HL-60 (cell line): ENCODE measurements around the gene SOX6.

Experiments
- CTCF ChIP-seq: IDR thresholded peaks from one replicate; pipeline ENCODE4 v1.5.1; 2011; ENCODE audit warnings: low read length, control low read depth, inconsistent platforms; ENCODE audit not compliant: insufficient read depth
- GABPA ChIP-seq: IDR thresholded peaks from 2 replicates; pipeline ENCODE4 v1.6.1; 2012; ENCODE audit warnings: low read depth
- POLR2AphosphoS5 ChIP-seq: IDR thresholded peaks from 2 replicates; pipeline ENCODE4 v1.6.1; 2012; ENCODE audit warnings: low read depth
- REST ChIP-seq: IDR thresholded peaks from 2 replicates; pipeline ENCODE4 v1.6.1; 2012; ENCODE audit warnings: low read depth; ENCODE audit not compliant: insufficient replicate concordance

- TF ChIP-seq REST (no peak), CTCF (no peak), POLR2AphosphoS5 (no peak), GABPA (no peak)
Measured at GRCh38 chr11:16394947-16395346, 38.6 kb upstream of the SOX6 start.
